ENCODE measurements around the gene BCAR1. TPM values are rescaled to one million over a fixed set of nuclear protein-coding genes. Genes with fewer than 3 reads are reported as not detected.
"Not testable (repeated sequence)": the region's sequence is repeated elsewhere in the genome, so short reads cannot be mapped to it uniquely, and the experiment has no call there.

BCAR1 gene
- polyA plus RNA-seq, 6 donors from 2014 or later = not detected

DNA sequence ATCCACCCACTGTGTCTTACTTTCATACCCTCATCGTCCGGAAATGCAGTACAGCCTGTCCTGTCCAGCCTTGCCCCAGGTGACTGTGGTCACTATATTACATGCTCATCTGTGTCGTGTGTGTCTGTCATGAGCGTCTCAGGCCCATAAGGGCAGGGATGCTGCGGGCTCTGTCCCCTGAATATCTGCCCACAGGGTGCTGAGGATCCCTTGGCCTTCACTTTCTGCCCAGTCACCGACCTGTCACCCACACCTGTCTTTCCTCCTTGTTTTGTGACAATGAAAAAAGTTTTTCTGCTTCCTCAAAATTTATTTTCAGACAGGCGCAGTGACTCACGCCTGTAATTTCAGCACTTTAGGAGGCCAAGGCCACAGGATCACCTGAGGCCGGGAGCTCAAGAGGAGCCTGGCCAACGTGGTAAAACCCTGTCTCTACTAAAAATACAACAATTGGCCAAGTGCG, 34.0 kb downstream of the BCAR1 start:
- Mint-ChIP-seq H3K27ac (no peak overlapping the region), H3K9me3 (peaks cover 0 to 2% (median 0%) of the 10 kb centered on the region in 7 donors), H3K36me3 (no peaks in the 10 kb centered on the region), H3K4me1 (peaks cover 9 to 16% (median 9%) of the 10 kb centered on the region in 3 donors), H3K4me3 (no peak overlapping the region), H3K27me3 (peaks cover 16 to 20% (median 16%) of the 10 kb centered on the region in 3 donors)
- DNase-seq (no peak), ATAC-seq (ENCODE audit: low read depth in 2 of 2) (no peak)

DNA sequence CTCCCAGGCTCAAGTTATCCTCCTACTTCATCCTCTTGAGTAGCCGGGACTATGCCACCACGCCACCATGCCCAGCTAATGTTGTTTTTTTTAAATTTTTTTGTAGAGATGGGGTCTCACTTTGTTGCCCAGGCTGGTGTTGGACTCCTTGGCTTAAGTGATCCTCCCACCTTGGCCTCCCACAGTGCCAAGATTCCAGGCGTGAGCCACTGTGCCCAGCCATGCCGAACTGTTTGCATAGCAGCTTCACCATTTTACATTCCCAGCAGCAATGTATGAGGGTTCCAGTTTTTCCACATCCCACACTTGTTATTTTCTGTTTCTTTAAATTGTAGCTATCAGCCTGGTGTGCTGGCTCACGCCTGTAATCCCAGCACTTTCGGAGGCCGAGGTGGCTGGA, 34.8 kb downstream of the BCAR1 start:
- DNase-seq (no peak), ATAC-seq (ENCODE audit: low read depth in 2 of 2) (no peak)
- Mint-ChIP-seq H3K36me3 (no peaks in the 10 kb centered on the region), H3K27ac (no peak overlapping the region), H3K4me3 (no peak overlapping the region), H3K9me3 (peaks cover 0 to 1% (median 0%) of the 10 kb centered on the region in 7 donors), H3K4me1 (peaks cover 9 to 16% (median 9%) of the 10 kb centered on the region in 3 donors), H3K27me3 (peaks cover 16 to 22% (median 17%) of the 10 kb centered on the region in 3 donors)

DNA sequence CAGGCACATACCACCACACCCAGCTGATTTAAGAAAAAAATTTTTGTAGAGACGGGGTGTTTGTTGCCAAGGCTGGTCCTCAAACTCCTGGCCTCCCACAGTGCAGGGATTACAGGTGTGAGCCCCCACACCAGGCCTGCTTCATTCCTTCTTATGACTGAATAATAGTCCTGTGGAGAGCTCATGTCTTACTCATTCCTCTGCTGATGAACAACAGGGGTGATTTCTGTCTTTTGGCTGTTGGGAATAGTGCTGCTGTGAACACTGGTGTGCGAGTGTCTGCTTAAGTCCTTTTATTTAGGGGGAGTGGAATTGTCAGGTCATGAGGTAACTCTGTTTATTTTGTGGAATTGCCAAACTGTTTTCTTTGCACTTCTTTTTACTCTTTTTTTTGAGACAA, 35.3 kb downstream of the BCAR1 start:
- H3K36me3 Mint-ChIP-seq = no peaks in the 10 kb centered on the region
- ATAC-seq (ENCODE audit: low read depth in 2 of 2) = no peak
- peaks cover 0 to 1% (median 0%) of the 10 kb centered on the region in 7 donors for H3K9me3 Mint-ChIP-seq
- peaks cover 16 to 24% (median 17%) of the 10 kb centered on the region in 3 donors for H3K27me3 Mint-ChIP-seq
- H3K27ac Mint-ChIP-seq = no peak overlapping the region
- peak overlapping the region in 1 of 8 donors; percentile 26 for H3K4me3 Mint-ChIP-seq
- H3K4me1 Mint-ChIP-seq = peaks cover 9 to 16% (median 9%) of the 10 kb centered on the region in 3 donors
- DNase-seq = no peak

DNA sequence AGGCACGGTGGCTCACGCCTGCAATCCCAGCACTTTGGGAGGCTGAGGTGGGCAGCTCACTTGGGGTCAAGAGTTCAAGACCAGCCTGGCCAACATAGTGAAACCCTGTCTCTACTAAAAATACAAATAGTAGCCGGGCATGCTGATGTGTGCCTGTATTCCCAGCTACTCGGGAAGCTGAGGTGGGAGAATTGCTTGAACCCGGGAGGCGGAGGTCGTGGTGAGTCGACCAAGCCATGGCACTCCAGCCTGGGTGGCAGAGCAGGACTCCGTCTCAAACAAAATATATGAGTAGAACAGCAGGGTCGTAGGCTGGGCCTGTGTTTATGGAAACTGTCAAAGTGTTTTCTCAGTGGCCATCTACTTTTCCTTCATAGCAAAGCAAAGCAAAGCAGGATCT, 40.1 kb downstream of the BCAR1 start:
- H3K27ac Mint-ChIP-seq; H3K9me3 Mint-ChIP-seq; DNase-seq; ATAC-seq (ENCODE audit: low read depth in 2 of 2); H3K4me3 Mint-ChIP-seq; H3K36me3 Mint-ChIP-seq; H3K4me1 Mint-ChIP-seq: not testable (repeated sequence)
- peaks cover 17 to 53% (median 30%) of the 10 kb centered on the region in 3 donors for H3K27me3 Mint-ChIP-seq

DNA sequence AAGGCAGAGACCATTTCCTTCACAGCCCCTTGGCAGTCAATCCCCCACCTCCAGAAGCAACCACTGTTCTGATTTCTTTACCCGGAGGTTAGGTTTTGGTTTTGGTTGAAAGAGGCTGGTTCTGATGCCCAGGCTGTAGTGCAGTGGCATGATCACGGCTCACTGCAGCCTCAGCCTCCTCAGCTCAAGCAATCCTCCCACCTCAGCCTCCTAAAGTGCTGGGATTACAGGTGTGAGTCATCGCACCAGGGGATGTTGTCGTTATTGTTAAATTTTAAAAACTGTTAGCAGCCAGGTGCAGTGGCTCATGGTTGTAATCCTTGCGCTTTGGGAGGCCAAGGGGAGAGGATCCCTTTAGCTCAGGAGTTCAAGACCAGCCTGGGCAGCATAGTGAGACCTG, 41.5 kb downstream of the BCAR1 start:
- no peak overlapping the region for H3K27ac Mint-ChIP-seq
- no peaks in the 10 kb centered on the region for H3K36me3 Mint-ChIP-seq
- ATAC-seq (ENCODE audit: low read depth in 2 of 2) (no peak), DNase-seq (no peak)
- peaks cover 12 to 53% (median 30%) of the 10 kb centered on the region in 3 donors for H3K27me3 Mint-ChIP-seq
- H3K4me3 Mint-ChIP-seq = no peak overlapping the region
- H3K9me3 Mint-ChIP-seq = peaks cover 0 to 1% (median 0%) of the 10 kb centered on the region in 7 donors
- no peaks in the 10 kb centered on the region for H3K4me1 Mint-ChIP-seq

DNA sequence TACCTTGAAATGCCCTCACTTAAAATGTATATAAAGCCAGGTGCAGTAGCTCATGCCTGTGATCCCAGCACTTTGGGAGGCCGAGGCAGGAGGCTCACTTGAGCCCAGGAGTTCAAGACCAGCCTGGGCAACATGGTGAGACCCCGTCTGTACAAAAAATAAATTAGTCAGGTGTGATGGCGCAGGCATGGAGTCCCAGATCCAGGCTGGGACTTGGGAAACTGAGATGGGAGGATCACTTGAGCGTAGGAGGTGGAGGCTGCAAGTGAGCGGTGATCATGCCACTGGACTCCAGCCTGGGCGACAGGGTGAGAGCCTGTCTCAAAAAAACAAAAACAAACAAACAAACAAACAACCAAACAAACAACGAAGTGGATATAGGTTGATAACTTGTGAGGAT, 41.9 kb downstream of the BCAR1 start:
- not testable (repeated sequence) for ATAC-seq (ENCODE audit: low read depth in 2 of 2); H3K4me3 Mint-ChIP-seq; DNase-seq; H3K9me3 Mint-ChIP-seq; H3K36me3 Mint-ChIP-seq; H3K27ac Mint-ChIP-seq; H3K4me1 Mint-ChIP-seq
- H3K27me3 Mint-ChIP-seq = peaks cover 12 to 53% (median 29%) of the 10 kb centered on the region in 3 donors

DNA sequence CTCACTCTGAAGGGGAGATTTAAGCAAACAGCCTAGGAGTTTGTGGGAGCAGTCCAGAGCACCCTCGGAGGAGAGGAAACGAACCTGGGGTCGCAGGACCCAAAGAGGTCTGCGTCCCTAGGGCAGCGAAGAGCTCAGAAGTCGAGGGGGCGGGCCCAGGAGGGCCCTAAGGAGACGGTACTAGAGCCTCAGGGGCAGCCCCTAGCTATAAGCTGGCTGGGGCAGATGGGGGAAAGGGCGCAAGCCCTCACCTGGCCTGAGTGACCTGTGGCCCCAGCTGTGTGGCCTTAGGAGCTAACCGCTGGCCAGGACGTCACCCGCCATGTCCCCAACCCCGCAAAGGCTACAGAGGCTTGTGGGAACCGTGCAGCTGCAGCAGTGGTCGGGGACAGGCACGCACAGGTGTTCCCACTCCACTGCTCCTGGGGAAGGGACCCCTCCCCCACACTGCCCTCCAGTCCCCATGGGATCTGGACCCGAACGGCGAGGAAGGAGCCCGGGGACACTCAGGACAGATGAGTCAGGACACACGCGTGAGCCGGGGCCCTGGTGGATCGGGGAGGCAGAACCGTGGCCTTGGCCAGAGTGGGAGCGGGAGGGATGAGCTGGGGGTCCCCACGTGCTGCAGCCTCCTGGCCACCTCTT, 42.4 kb downstream of the BCAR1 start:
- H3K27ac Mint-ChIP-seq = peak overlapping the region in 1 of 6 donors; percentile 7
- H3K4me1 Mint-ChIP-seq = peaks cover 0 to under 1% (median 0%) of the 10 kb centered on the region in 3 donors
- H3K27me3 Mint-ChIP-seq = peaks cover 9 to 55% (median 27%) of the 10 kb centered on the region in 3 donors
- no peaks in the 10 kb centered on the region for H3K36me3 Mint-ChIP-seq
- ATAC-seq (ENCODE audit: low read depth in 2 of 2) (no peak), DNase-seq (no peak)
- peaks cover 0 to 1% (median 0%) of the 10 kb centered on the region in 7 donors for H3K9me3 Mint-ChIP-seq
- H3K4me3 Mint-ChIP-seq = no peak overlapping the region

DNA sequence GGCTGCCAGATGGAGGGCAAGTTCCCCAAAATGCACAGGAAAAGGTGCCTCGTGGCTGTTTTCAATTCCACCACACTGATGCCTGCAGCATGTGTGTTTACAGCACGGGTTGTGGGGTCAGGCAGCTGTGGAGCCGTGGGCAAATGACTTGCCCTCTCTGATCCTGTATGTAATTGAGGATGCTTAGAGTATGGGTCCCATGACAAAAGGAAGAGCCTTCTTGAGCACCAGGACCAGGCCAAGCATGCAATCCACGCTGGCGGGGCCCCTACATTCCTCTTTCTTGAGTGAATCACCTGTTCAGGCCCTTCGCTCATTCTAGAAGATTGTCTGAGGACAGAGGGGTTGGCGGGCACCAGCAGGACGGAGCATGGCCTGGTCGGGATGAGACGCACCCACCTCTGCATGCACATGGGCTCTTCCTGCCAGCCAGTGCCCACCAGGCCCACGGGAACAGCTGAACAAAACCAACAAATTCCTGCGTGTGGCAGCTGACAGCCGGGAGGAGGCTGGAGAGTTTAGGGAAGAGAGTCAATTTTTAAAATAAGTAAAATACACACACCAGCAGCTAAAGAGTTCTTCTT, 43.1 kb downstream of the BCAR1 start:
- DNase-seq (no peak), ATAC-seq (ENCODE audit: low read depth in 2 of 2) (no peak)
- Mint-ChIP-seq H3K4me3 (peak overlapping the region in 1 of 8 donors; percentile 83), H3K27ac (peak overlapping the region in 1 of 6 donors; percentile 32), H3K4me1 (peaks cover 0 to 3% (median 0%) of the 10 kb centered on the region in 3 donors), H3K27me3 (peaks cover 8 to 56% (median 30%) of the 10 kb centered on the region in 3 donors), H3K36me3 (no peaks in the 10 kb centered on the region), H3K9me3 (peaks cover 0 to 1% (median 0%) of the 10 kb centered on the region in 7 donors)

DNA sequence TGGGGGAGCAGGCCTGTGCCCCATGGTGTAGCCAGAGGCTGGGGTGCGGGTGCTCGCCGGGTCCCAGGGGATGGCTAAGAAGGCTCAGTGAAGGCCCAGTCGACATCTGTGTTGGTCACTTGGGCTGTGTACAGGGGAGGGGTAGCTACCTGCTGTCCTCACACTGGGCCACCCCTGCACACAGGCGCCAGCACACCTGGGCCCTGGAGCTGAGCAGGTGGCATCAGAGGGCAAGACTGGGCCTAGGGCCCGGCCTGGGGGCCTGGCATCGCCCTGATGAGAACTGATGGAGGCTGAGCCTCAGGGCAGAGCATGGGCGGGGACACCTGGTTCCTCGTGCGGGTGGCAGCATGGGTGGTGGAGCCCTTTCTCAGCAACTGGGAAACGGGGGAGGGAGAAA, 43.6 kb downstream of the BCAR1 start:
- Mint-ChIP-seq H3K36me3 (no peaks in the 10 kb centered on the region), H3K4me3 (no peak overlapping the region), H3K9me3 (peaks cover 0 to 1% (median 0%) of the 10 kb centered on the region in 7 donors), H3K4me1 (peaks cover 0 to 3% (median 0%) of the 10 kb centered on the region in 3 donors), H3K27ac (no peak overlapping the region), H3K27me3 (peaks cover 8 to 56% (median 30%) of the 10 kb centered on the region in 3 donors)
- DNase-seq (no peak), ATAC-seq (ENCODE audit: low read depth in 2 of 2) (no peak)

DNA sequence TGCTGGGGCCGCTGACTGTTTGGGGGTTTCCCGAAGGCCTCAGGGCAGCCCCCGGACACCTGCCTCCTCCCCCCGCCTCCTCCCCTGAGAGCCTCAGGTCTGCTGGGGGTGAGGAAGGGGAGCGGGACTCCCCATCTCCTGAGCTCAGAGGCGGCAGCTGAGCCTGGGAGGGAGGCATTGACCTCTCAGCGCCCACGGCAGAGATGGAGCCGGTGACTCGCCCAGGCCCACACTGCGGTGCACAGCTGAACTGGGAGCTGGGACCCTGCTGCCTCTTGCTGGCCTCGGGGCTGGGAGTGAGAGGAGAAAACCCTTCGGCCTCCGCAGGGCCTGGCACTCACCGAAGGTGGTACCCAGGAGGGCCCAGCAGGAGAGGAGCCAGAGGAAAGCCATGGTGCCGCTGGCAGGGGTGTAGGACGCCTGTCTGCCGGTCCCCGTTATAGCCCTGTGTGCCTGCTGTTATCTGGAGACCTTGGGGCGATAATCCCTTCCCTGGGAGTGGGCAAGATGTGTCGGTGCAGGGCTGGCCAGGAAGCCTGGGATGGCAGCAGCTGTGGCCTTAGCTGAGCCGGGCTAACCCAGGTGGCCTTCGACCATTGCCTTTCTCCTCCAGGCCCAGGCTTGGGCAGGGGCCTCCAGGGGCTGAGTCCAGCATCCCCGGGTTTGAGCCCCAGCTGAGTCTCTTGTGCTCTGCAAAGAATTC, 44.5 kb downstream of the BCAR1 start, which contains the start of gene CTRB2:
Gene CTRB2 (minus strand): TSS at position 413 of the 703 bp plus-strand sequence. CDS start 20 bp downstream, at position 393.
- Mint-ChIP-seq H3K4me1 (peaks cover 0 to 6% (median 0%) of the 10 kb centered on the region in 3 donors), H3K27me3 (peaks cover 10 to 51% (median 21%) of the 10 kb centered on the region in 3 donors), H3K27ac (peak within 1 kb of the TSS in 2 of 6 donors; percentile 27 to 33), H3K4me3 (no peak within 1 kb of the TSS), H3K9me3 (no peaks in the 10 kb centered on the region), H3K36me3 (no peaks in the 10 kb centered on the region)
- DNase-seq (no peak), ATAC-seq (ENCODE audit: low read depth in 2 of 2) (no peak)

DNA sequence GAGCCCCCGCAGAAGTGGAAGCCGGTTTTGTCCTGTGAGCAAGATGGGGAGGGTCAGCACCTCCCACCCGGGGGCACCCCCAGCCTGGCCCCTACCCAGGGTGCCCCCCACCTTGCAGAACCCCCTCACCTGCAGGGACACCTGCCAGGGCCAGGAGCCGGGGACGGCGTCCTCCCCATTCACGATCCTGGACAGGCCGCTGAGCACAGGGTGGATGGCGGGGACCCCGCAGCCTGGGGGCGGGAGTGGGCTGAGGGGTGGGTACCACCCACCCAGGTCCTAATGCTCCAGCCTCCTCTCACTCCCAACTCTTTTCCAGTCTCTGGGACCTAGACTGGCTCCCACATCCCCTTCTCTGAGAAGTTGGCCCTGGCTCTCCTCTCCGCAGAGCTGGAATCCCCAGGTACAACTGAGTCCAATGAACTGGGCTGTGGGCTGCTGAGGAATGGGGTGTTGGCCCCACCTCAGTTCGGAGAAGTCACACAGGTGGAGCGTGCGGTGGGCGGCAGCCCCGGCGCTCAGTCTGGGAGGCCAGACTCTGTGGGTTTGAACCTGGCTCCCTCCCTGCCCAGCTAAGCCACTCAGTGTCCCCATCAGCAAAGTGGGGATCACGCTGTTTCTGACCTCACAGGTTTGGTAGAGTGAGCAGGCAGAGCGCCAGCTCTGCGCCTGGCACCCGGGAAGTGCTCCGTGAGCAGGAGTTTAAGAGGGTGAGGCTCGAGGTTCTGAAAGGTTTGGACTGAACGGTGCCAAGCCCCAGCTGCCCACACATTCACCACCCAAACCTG, 45.3 kb downstream of the BCAR1 start:
- not testable (repeated sequence) for H3K36me3 Mint-ChIP-seq; ATAC-seq (ENCODE audit: low read depth in 2 of 2); DNase-seq; H3K9me3 Mint-ChIP-seq; H3K27ac Mint-ChIP-seq; H3K4me3 Mint-ChIP-seq
- Mint-ChIP-seq H3K27me3 (peaks cover 16 to 53% (median 27%) of the 10 kb centered on the region in 3 donors), H3K4me1 (peaks cover 3 to 14% (median 4%) of the 10 kb centered on the region in 3 donors)

DNA sequence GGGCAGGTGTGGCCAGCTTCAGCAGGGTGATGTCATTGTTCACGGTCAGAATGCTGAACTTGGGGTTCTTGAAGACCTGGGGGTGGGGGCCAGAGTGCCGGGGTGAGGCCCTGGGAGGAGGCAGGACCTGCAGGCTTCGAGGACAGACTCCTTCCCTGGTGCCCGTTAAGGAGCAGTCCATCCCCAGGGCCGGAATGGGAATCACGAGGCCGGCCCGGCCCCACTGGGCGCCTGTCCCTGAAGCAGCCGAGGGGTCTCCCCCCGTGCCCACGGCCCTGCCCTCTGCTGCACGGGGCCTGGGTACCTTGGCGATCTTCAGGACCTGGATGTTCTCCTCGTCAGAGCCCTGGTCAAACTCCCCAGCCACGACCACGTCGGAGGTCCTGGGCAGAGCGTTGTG, 46.0 kb downstream of the BCAR1 start:
- H3K27me3 Mint-ChIP-seq = peaks cover 16 to 54% (median 34%) of the 10 kb centered on the region in 3 donors

DNA sequence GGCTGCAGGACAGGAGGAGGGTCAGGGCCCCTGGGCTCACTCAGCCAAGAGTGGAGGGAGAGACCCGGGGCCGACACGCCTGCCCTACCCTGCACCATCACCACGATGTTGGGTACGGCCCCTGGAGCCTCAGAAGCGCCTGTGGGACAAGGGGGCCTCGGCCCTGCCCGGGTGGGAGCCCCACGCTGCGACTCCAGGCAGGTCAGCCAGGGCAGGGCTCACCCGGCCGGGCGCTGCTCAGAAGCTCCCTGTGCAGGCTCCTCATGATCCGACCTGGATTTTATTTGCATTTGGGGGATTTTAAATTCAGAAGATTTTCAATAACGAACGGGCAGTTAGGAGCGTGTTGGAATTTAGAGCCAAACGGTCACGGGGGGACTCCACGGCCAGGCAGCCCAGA, 46.5 kb downstream of the BCAR1 start:
- not testable (repeated sequence) for ATAC-seq (ENCODE audit: low read depth in 2 of 2); H3K9me3 Mint-ChIP-seq; H3K36me3 Mint-ChIP-seq; DNase-seq; H3K27ac Mint-ChIP-seq; H3K4me3 Mint-ChIP-seq
- Mint-ChIP-seq H3K4me1 (peaks cover 9 to 26% (median 12%) of the 10 kb centered on the region in 3 donors), H3K27me3 (peaks cover 17 to 60% (median 37%) of the 10 kb centered on the region in 3 donors)

More for the DNA sequence above, 46.0 kb downstream of the BCAR1 start:
- DNase-seq; H3K4me3 Mint-ChIP-seq; H3K36me3 Mint-ChIP-seq; H3K9me3 Mint-ChIP-seq; ATAC-seq (ENCODE audit: low read depth in 2 of 2); H3K27ac Mint-ChIP-seq: not testable (repeated sequence)
- H3K4me1 Mint-ChIP-seq = peaks cover 8 to 21% (median 9%) of the 10 kb centered on the region in 3 donors

Measured in naive B cell (primary cell).